Tibial nerve (tissue), 4 donors: ENCODE data around the gene CTNNBIP1. TPM values are rescaled to one million over a fixed set of nuclear protein-coding genes. Genes with fewer than 3 reads are reported as not detected.

Source experiments
- DNase-seq, 2 donors: peaks; one replicate each; pipeline ENCODE4 v3.0.0-alpha.2; 2019; ENCODE audit warnings: low spot score in 2 of 2
- H3K27ac ChIP-seq, 4 donors: fragments of 200-600 bp; sonication (generic) in 3 of 4; one replicate each; pipeline ENCODE4 v1.5.1; 2017 to 2019; ENCODE audit warnings: mild to moderate bottlenecking in 1 of 4
- H3K27me3 ChIP-seq, 2 donors: fragments of 200-600 bp; sonication (generic) in 1 of 2; one replicate each; pipeline versions ENCODE4 v1.5.1 to v1.6.0; 2017 to 2019
- H3K36me3 ChIP-seq, 3 donors: fragments of 200-600 bp; sonication (generic); one replicate each; pipeline ENCODE4 v1.5.1; 2018 to 2019
- H3K4me1 ChIP-seq, 4 donors: fragments of 200-600 bp; sonication (generic) in 3 of 4; one replicate each; pipeline ENCODE4 v1.5.1; 2017 to 2019
- H3K4me3 ChIP-seq, 4 donors: fragments of 200-600 bp; sonication (generic) in 3 of 4; one replicate each; pipeline ENCODE4 v1.5.1; 2017 to 2019; ENCODE audit warnings: mild to moderate bottlenecking in 1 of 4, moderate library complexity in 1 of 4
- H3K9me3 ChIP-seq, 4 donors: fragments of 200-600 bp; sonication (generic) in 3 of 4; one replicate each; pipeline ENCODE4 v1.5.1; 2017 to 2019
- EP300 ChIP-seq, 2 donors: sonication (generic); formaldehyde crosslinking; IDR thresholded peaks; one replicate each; pipeline ENCODE4 v1.6.1; 2017; ENCODE audit warnings: antibody characterized with exemption in 2 of 2, mild to moderate bottlenecking in 1 of 2
- POLR2A ChIP-seq, 2 donors: fragments of 450-650 bp; IDR thresholded peaks; one replicate each; pipeline ENCODE4 v1.6.1; 2017; ENCODE audit warnings: antibody characterized with exemption in 2 of 2, mild to moderate bottlenecking in 2 of 2, moderate library complexity in 2 of 2
- WGBS, 2 donors: methylation state at CpG; one replicate each; pipeline ENCODE4 v1.1.5; 2018; 5-methylcytosine and 5-hydroxymethylcytosine counted together
- total RNA-seq, 4 donors: library from RNA; depleted of rRNA; stranded (reverse); fragments of >200 nt; gene quantifications; one replicate each; pipeline ENCODE4 v1.1.0, GENCODE V29; 2016
- TF ChIP-seq, protein P1 (sequence below), 5 experiments: fragments of 200-600 bp in 3 of 5; fragments of 450-650 bp in 2 of 5; sonication (generic) in 3 of 5; IDR thresholded peaks; one replicate each; pipeline ENCODE4 v1.5.1; 2016 to 2019; ENCODE audit warnings: antibody characterized with exemption in 5 of 5, mild to moderate bottlenecking in 3 of 5, moderate library complexity in 2 of 5

The CTNNBIP1 gene
- total RNA-seq, 4 donors from 2014 or later, result 17.0 to 24.9 (median 20.3) TPM

GRCh38 chr1:9874959-9875635 lies 35.0 kb downstream of the CTNNBIP1 start:
- peak overlapping the region in 1 of 4 donors; percentile 20 for H3K27ac ChIP-seq

GRCh38 chr1:9874412-9874811 lies 35.7 kb downstream of the CTNNBIP1 start:
- no peaks in the 10 kb centered on the region for H3K9me3 ChIP-seq
- peaks cover 0 to 39% (median 0%) of the 10 kb centered on the region in 3 donors for H3K36me3 ChIP-seq
- peaks cover 0 to 14% (median 4%) of the 10 kb centered on the region in 4 donors for H3K4me1 ChIP-seq
- no peaks in the 10 kb centered on the region for H3K27me3 ChIP-seq
- TF ChIP-seq EP300 (IDR thresholded peaks at IDR 0.05), result no peak
- WGBS, 2 donors, result 76 to 77% methylated on average over 3 of the region's 3 CpGs
- no peak for DNase-seq
- H3K4me3 ChIP-seq, result no peak overlapping the region
- peak overlapping the region in 1 of 4 donors; percentile 67 for H3K27ac ChIP-seq

More at GRCh38 chr1:9874959-9875635, 35.0 kb downstream of the CTNNBIP1 start:
- Histone ChIP-seq H3K4me3 (no peak overlapping the region), H3K36me3 (peaks cover 0 to 32% (median 0%) of the 10 kb centered on the region in 3 donors), H3K4me1 (peaks cover 0 to 14% (median 4%) of the 10 kb centered on the region in 4 donors), H3K9me3 (no peaks in the 10 kb centered on the region), H3K27me3 (no peaks in the 10 kb centered on the region)
- WGBS, 2 donors, result 13 to 31% methylated on average over 19 to 25 of the region's 25 CpGs
- peak; percentile 34 to 60 for DNase-seq
- no peak for TF ChIP-seq EP300 (IDR thresholded peaks at IDR 0.05)
- TF ChIP-seq, protein P1, sequence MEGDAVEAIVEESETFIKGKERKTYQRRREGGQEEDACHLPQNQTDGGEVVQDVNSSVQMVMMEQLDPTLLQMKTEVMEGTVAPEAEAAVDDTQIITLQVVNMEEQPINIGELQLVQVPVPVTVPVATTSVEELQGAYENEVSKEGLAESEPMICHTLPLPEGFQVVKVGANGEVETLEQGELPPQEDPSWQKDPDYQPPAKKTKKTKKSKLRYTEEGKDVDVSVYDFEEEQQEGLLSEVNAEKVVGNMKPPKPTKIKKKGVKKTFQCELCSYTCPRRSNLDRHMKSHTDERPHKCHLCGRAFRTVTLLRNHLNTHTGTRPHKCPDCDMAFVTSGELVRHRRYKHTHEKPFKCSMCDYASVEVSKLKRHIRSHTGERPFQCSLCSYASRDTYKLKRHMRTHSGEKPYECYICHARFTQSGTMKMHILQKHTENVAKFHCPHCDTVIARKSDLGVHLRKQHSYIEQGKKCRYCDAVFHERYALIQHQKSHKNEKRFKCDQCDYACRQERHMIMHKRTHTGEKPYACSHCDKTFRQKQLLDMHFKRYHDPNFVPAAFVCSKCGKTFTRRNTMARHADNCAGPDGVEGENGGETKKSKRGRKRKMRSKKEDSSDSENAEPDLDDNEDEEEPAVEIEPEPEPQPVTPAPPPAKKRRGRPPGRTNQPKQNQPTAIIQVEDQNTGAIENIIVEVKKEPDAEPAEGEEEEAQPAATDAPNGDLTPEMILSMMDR (IDR thresholded peaks at IDR 0.05), result peak; percentile 84 to 93 (median 91)

GRCh38 chr1:9873992-9874391 lies 36.1 kb downstream of the CTNNBIP1 start:
- WGBS, 2 donors, result 89 to 95% methylated on average over 5 of the region's 5 CpGs
- no peak for TF ChIP-seq POLR2A (IDR thresholded peaks at IDR 0.05)
- Histone ChIP-seq H3K4me3 (no peak overlapping the region), H3K27ac (peak overlapping the region in 1 of 4 donors; percentile 67), H3K9me3 (no peaks in the 10 kb centered on the region), H3K4me1 (peaks cover 0 to 14% (median 4%) of the 10 kb centered on the region in 4 donors), H3K36me3 (peaks cover 0 to 43% (median 0%) of the 10 kb centered on the region in 3 donors), H3K27me3 (no peaks in the 10 kb centered on the region)
- no peak for DNase-seq

DNA sequence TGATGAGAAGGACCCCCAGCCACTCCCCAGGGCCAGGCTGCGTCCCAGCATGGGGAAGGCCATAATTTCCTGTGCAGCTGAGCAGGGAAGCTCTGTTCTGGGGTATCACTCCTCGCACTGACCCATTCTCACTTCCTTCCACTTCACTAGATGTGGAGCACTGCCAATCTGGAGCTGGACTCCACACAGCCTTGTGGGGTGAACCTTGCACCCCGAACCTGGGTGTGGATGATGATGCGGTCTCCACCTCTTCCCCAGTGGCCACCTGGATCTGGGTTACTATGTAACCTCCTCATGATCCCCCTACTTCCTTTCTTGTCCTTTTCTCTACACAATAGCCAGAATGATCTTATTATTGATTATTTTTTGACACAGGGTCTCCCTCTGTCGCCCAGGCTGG lies 36.7 kb downstream of the CTNNBIP1 start:
- H3K27ac ChIP-seq, result peak overlapping the region in 1 of 4 donors; percentile 67
- no peak for DNase-seq

GRCh38 chr1:9872430-9873165 lies 37.5 kb downstream of the CTNNBIP1 start:
- peaks cover 0 to 23% (median 4%) of the 10 kb centered on the region in 4 donors for H3K4me1 ChIP-seq
- no peak for TF ChIP-seq EP300 (IDR thresholded peaks at IDR 0.05)
- TF ChIP-seq, protein P1 (IDR thresholded peaks at IDR 0.05), result no peak
- no peak for DNase-seq
- WGBS, 2 donors, result 91% methylated on average over 10 to 11 of the region's 11 CpGs
- peak overlapping the region in 1 of 4 donors; percentile 5 for H3K27ac ChIP-seq
- no peak overlapping the region for H3K4me3 ChIP-seq
- H3K27me3 ChIP-seq, result no peaks in the 10 kb centered on the region
- peaks cover 0 to 48% (median 0%) of the 10 kb centered on the region in 3 donors for H3K36me3 ChIP-seq
- no peaks in the 10 kb centered on the region for H3K9me3 ChIP-seq

More for the DNA sequence above, 36.7 kb downstream of the CTNNBIP1 start:
- no peak overlapping the region for H3K4me3 ChIP-seq
- peaks cover 0 to 46% (median 0%) of the 10 kb centered on the region in 3 donors for H3K36me3 ChIP-seq
- TF ChIP-seq EP300 (IDR thresholded peaks at IDR 0.05) (no peak), POLR2A (IDR thresholded peaks at IDR 0.05) (no peak)
- TF ChIP-seq, protein P1 (IDR thresholded peaks at IDR 0.05), result no peak
- no peaks in the 10 kb centered on the region for H3K27me3 ChIP-seq
- 93 to 96% methylated on average over 5 of the region's 5 CpGs for WGBS, 2 donors
- peaks cover 0 to 16% (median 4%) of the 10 kb centered on the region in 4 donors for H3K4me1 ChIP-seq
- H3K9me3 ChIP-seq, result no peaks in the 10 kb centered on the region
